ENCODE data around the gene ITGA11.

- no peak for TF ChIP-seq POLR2AphosphoS5 (IDR thresholded peaks at IDR 0.05)
- TF ChIP-seq CTCF (IDR thresholded peaks at IDR 0.05 in 8 of 11, conservative IDR thresholded peaks at IDR 0.05 in 3 of 11) = no peak
Observed at GRCh38 chr15:68292157-68292781, 139.7 kb downstream of the ITGA11 start.

Data from spleen (tissue), 7 donors.